A549 (cell line): ENCODE results near the gene SSBP3.

ENCODE experiments used
- HOXA7 ChIP-seq: fragments of 250-450 bp; sonication (Bioruptor Pico); IDR thresholded peaks from 2 replicates; pipeline ENCODE4 v1.5.0; 2020; ENCODE audit warnings: mild to moderate bottlenecking, moderate library complexity
- KDM1A ChIP-seq: fragments of 200-600 bp; sonication (generic); IDR thresholded peaks from 2 replicates; pipeline ENCODE4 v1.6.1; 2016; ENCODE audit warnings: low read depth, mild to moderate bottlenecking
- POLR2A ChIP-seq: IDR thresholded peaks from 2 replicates; pipeline ENCODE4 v1.6.1; 2012; ENCODE audit warnings: mild to moderate bottlenecking, low read length
- RAD21 ChIP-seq, 2 experiments: fragments of >200 bp in 1 of 2; sonication (Bioruptor Twin) in 1 of 2; formaldehyde crosslinking in 1 of 2; IDR thresholded peaks in 1 of 2; conservative IDR thresholded peaks in 1 of 2; 2 replicates in 1 of 2; 3 replicates in 1 of 2; pipeline ENCODE4 v1.6.1; 2012 to 2018; ENCODE audit warnings: inconsistent platforms in 1 of 2
- TF ChIP-seq, protein P1 (sequence below): fragments of >200 bp; sonication (Bioruptor Twin); formaldehyde crosslinking; IDR thresholded peaks from 3 replicates; pipeline ENCODE4 v1.5.1; 2016
- TF ChIP-seq, protein P2 (sequence below): fragments of 450-650 bp; IDR thresholded peaks from 2 replicates; pipeline ENCODE4 v1.6.1; 2014; ENCODE audit warnings: antibody characterized with exemption
- TF ChIP-seq, protein P3 (sequence below): fragments of 200-600 bp; sonication (generic); IDR thresholded peaks from 2 replicates; pipeline ENCODE4 v1.6.1; 2016; ENCODE audit warnings: antibody characterized with exemption, mild to moderate bottlenecking, moderate library complexity
- TF ChIP-seq, protein P4 (sequence below): fragments of 150-350 bp; IDR thresholded peaks from 2 replicates; pipeline ENCODE4 v1.6.1; 2014; ENCODE audit warnings: low read depth, mild to moderate bottlenecking, low read length

DNA sequence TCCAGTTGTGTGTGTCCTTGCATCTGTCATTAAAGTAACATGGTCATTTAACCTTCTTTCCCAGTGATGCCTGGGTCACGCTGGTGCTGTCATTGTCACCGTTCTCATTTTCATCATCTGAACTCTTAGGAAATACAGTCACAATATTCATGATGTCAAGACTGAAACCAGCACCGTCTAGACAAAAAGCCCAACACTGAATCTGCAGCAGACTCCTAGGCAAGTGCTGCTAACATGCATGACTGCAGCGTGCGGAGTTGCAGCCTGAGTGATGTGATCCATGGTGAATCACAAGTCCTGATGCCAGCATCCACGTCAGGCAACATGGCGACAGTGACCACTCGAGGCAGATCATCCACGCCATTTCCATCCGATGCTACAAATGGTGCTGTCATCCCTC is 168.6 kb downstream of the SSBP3 start:
- TF ChIP-seq, protein P1, sequence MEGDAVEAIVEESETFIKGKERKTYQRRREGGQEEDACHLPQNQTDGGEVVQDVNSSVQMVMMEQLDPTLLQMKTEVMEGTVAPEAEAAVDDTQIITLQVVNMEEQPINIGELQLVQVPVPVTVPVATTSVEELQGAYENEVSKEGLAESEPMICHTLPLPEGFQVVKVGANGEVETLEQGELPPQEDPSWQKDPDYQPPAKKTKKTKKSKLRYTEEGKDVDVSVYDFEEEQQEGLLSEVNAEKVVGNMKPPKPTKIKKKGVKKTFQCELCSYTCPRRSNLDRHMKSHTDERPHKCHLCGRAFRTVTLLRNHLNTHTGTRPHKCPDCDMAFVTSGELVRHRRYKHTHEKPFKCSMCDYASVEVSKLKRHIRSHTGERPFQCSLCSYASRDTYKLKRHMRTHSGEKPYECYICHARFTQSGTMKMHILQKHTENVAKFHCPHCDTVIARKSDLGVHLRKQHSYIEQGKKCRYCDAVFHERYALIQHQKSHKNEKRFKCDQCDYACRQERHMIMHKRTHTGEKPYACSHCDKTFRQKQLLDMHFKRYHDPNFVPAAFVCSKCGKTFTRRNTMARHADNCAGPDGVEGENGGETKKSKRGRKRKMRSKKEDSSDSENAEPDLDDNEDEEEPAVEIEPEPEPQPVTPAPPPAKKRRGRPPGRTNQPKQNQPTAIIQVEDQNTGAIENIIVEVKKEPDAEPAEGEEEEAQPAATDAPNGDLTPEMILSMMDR, result no peak
- TF ChIP-seq, protein P2, sequence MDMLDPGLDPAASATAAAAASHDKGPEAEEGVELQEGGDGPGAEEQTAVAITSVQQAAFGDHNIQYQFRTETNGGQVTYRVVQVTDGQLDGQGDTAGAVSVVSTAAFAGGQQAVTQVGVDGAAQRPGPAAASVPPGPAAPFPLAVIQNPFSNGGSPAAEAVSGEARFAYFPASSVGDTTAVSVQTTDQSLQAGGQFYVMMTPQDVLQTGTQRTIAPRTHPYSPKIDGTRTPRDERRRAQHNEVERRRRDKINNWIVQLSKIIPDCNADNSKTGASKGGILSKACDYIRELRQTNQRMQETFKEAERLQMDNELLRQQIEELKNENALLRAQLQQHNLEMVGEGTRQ, result no peak
- TF ChIP-seq POLR2A (no peak), HOXA7 (no peak), RAD21 (conservative IDR thresholded peaks at IDR 0.05 in 1 of 2, IDR thresholded peaks at IDR 0.05 in 1 of 2) (no peak), KDM1A (no peak)
- TF ChIP-seq, protein P3, sequence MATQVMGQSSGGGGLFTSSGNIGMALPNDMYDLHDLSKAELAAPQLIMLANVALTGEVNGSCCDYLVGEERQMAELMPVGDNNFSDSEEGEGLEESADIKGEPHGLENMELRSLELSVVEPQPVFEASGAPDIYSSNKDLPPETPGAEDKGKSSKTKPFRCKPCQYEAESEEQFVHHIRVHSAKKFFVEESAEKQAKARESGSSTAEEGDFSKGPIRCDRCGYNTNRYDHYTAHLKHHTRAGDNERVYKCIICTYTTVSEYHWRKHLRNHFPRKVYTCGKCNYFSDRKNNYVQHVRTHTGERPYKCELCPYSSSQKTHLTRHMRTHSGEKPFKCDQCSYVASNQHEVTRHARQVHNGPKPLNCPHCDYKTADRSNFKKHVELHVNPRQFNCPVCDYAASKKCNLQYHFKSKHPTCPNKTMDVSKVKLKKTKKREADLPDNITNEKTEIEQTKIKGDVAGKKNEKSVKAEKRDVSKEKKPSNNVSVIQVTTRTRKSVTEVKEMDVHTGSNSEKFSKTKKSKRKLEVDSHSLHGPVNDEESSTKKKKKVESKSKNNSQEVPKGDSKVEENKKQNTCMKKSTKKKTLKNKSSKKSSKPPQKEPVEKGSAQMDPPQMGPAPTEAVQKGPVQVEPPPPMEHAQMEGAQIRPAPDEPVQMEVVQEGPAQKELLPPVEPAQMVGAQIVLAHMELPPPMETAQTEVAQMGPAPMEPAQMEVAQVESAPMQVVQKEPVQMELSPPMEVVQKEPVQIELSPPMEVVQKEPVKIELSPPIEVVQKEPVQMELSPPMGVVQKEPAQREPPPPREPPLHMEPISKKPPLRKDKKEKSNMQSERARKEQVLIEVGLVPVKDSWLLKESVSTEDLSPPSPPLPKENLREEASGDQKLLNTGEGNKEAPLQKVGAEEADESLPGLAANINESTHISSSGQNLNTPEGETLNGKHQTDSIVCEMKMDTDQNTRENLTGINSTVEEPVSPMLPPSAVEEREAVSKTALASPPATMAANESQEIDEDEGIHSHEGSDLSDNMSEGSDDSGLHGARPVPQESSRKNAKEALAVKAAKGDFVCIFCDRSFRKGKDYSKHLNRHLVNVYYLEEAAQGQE, result no peak
- TF ChIP-seq, protein P4, sequence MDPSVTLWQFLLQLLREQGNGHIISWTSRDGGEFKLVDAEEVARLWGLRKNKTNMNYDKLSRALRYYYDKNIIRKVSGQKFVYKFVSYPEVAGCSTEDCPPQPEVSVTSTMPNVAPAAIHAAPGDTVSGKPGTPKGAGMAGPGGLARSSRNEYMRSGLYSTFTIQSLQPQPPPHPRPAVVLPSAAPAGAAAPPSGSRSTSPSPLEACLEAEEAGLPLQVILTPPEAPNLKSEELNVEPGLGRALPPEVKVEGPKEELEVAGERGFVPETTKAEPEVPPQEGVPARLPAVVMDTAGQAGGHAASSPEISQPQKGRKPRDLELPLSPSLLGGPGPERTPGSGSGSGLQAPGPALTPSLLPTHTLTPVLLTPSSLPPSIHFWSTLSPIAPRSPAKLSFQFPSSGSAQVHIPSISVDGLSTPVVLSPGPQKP, result no peak
